ENCODE results near the gene SOX21. TPM values are rescaled to one million over a fixed set of nuclear protein-coding genes. Genes with fewer than 3 reads are reported as not detected.

SOX21 gene
- polyA plus RNA-seq, 3 donors = 0.11 to 1.4 TPM; not detected in 1

Other genes starting within 250 kb of the SOX21 start
- under 1 TPM; 0.10 to 0.34 (median 0.24) TPM for gene DCT, start 232.9 kb downstream of the SOX21 start, polyA plus RNA-seq
- gene TGDS, start 116.4 kb downstream of the SOX21 start, polyA plus RNA-seq = 10 to 100 TPM in 2 of 3 donors, 1 to 10 TPM in 1; 5.2 to 17.7 (median 11.1) TPM
- gene GPR180, start 110.7 kb downstream of the SOX21 start, polyA plus RNA-seq = 1 to 10 TPM; 1.8 to 6.5 (median 3.3) TPM

Data from adipose tissue (tissue), 3 donors.